GM10266 (cell line): ENCODE data around the gene CDC42EP5.

Experiments used
- DNase-seq: peaks from one replicate; pipeline ENCODE4 v3.0.0; 2012; ENCODE audit errors: extremely low spot score
- TF ChIP-seq, protein P1 (sequence below): IDR thresholded peaks from 2 replicates; pipeline ENCODE4 v1.5.1; 2012; ENCODE audit warnings: mild to moderate bottlenecking, low read depth; ENCODE audit not compliant: control insufficient read depth, insufficient read depth; ENCODE audit errors: missing control alignments

CDC42EP5 gene

DNA sequence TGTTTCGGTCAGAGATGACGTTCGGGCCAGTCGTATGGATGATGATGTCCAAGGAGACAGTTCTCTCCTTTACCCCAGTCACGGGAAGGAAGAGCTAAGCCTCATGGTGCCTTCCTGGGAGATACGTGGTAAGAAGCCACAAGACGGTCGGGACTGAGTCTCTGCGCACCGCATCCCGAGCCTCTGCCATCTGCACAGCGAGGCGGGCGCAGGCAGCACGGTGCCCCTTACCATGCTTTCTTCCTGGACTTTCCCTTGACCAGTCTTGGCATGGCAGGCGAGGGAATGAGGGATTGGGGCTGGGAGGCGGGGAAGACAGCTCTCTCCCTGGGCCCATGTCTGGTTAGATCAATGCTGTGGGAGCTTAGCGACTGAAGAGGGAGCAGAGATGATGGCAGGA lies 19.5 kb upstream of the CDC42EP5 start:
- DNase-seq = no peak
- TF ChIP-seq, protein P1, sequence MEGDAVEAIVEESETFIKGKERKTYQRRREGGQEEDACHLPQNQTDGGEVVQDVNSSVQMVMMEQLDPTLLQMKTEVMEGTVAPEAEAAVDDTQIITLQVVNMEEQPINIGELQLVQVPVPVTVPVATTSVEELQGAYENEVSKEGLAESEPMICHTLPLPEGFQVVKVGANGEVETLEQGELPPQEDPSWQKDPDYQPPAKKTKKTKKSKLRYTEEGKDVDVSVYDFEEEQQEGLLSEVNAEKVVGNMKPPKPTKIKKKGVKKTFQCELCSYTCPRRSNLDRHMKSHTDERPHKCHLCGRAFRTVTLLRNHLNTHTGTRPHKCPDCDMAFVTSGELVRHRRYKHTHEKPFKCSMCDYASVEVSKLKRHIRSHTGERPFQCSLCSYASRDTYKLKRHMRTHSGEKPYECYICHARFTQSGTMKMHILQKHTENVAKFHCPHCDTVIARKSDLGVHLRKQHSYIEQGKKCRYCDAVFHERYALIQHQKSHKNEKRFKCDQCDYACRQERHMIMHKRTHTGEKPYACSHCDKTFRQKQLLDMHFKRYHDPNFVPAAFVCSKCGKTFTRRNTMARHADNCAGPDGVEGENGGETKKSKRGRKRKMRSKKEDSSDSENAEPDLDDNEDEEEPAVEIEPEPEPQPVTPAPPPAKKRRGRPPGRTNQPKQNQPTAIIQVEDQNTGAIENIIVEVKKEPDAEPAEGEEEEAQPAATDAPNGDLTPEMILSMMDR = no peak

DNA sequence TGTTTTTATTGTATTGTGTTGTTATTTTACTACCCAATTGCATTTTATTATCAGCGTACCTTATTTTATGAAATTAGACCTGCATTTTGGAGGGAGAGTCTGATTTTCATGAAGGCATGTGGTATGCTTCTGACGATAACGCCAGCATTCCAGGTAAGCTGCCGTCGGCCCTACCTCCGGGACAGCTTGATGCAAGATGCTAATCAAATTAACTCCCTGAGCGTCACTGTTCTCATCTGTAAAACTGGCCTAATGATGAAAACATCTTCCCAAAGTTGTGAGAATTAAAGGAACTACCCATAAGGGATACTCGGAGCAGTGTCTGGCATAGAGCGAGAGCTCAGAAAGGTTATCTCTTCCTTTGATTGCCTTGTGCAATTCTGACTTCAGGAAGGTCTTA lies 16.7 kb upstream of the CDC42EP5 start:
- TF ChIP-seq, protein P1 = no peak
- no peak for DNase-seq

DNA sequence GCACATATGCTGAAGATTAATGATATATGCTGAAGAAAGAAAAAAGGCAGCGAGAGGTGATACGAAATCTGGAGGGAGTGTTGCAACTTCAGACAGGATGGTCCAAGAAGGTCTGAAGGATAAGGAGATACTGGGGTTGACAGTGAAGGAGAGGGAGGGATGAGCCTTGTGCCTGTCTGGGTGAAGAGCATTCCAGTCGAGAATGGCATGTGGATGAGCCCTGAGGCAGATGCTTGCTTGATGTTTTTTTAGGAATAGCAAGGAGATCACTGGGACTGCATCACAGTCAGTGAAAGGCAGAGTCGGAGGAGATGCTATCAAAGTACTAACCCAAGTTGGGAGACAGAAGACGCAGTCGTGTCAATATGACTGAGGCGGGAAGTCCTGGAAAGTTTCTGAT lies 16.2 kb upstream of the CDC42EP5 start:
- no peak for DNase-seq

DNA sequence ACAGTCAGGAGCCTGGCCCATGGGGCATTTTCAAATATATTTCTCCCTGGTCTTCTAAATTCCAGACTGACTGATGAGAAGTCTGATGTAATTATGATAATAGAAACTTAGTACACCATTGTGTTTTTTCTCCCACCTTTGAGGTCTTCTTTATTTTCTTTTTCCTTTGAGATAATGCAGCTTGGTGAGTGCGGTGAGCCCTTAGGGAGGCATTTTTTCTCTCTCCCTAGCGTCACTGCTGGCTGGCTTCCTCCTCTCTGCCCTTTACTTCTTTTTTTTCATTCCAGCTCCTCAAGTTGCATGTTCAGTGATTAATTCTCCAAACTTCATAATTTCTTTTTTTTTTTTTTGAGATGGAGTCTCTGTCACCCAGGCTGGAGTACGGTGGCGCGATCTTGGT lies 12.8 kb upstream of the CDC42EP5 start:
- TF ChIP-seq, protein P1 = no peak
- no peak for DNase-seq

More for the DNA sequence above, 16.2 kb upstream of the CDC42EP5 start:
- TF ChIP-seq, protein P1 = no peak

DNA sequence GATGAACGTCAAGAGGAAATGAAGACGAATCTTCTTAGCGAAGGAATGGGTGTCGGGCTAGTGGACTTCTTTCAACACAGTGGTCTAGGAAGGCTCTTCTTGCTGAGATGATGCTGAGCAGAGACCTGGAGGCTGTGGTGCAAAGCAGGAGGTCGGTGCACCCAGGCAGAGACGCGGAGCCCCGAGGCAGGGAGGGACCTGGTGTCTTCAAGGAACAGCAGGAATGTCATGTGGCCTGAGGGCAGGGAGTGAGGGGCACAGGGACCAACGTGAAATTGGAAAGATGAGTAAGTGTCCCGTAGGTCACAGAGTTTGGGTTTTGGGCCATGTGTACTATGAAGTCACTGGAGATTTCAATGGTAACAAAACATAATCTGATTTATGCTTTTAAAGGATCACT lies 11.4 kb upstream of the CDC42EP5 start:
- TF ChIP-seq, protein P1 = no peak
- no peak for DNase-seq

DNA sequence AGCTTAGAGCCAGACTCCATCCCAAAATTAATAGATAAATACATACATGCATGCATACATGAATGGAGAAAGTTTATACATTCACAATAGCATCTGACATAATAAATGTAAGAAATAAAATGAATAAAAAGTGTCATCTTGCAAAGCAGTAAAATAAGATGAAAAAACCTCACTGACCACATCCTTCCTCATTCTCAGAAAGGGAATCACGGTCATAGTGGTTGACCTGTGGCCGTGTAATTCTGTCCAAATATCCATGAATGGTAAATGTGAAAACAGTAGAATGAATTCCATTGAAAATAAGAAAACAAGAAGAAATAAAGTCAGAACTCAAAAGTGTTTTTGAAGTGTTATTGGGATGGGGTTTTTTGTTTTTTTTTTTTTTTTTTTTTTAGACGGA lies 9.8 kb upstream of the CDC42EP5 start:
- TF ChIP-seq, protein P1 = no peak
- DNase-seq = no peak

DNA sequence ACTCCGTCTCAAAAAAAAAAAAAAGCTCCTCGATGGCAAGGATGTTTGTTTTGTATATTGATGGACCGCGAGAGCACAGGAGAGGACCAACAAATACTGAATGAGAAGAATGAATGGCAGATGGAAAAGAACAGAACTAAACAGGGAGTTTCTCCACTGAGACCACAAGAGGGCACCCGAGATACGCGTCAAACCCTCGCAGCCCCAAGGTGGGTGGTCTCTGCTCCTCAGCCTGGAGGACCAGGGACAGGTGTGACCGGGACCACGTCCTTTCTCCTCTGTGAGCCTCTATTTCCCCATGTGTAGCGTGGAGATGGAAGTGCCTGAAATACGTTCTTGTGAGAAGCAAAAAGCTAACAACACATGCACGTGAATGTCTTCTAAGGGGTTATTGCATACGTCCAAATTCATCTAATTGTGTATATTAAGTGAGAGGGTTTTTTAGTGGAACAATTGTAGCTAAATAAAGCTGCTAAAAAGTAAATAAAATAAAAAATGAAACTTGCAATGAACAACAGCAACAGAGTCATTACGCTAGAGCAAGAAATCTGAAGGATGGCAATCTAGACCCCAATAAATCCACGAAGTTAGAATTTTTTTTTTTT lies 8.3 kb upstream of the CDC42EP5 start:
- DNase-seq = peak; percentile 60
- TF ChIP-seq, protein P1 = peak; percentile 84
